Measurements from ENCODE around the gene WNT11. TPM values are rescaled to one million over a fixed set of nuclear protein-coding genes. Genes with fewer than 3 reads are reported as not detected.

WNT11 gene
- 1.0 to 1.9 TPM (median 1.7 TPM) in 5 replicates for total RNA-seq (2022; extraction: Qiagen RNA extraction)

DNA sequence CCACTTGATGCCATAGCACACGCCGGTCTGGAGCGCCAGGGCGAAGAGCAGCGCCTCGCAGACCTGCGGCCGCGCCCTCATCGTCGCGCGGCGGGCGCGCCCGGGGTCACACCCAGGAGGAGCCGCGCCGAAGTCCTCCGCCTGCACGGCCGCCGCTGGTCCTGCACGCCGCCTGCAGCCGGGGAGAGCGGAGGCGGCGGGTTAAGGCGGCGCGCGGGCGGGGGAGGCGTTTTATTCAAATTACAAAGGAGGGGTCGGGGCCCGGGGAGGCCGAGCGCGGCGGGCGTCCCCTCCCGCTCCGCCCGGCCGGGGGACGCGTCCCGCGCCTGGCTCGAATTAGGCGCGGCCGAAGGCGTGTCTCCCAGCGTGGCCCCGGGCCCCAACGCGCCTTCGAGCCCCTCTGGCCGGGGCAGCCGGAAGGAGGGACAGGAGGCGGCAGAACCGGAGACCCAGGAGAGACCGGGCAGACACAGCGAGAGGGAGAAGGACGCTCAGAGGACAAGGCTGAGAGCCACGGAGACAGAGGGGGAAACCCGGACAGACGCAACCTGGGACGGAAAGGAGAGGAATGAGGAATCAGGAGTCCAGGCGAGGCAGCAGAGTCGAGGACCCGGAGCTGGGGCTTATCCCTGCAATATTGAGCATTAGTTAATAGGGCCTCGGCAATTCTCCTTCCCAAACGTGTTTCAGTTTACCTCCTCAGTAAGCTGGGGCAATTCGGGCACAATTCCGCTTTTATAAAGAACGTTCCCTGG is at the start of gene WNT11:
Gene WNT11 (minus strand): TSS at position 176 of the 755 bp plus-strand sequence. CDS start 95 bp downstream, at position 81.

Other genes with a start within 250 kb of the WNT11 start
- 39.7 to 47.5 TPM (median 46.0 TPM) in 5 replicates for gene THAP12, start 174.6 kb upstream of the WNT11 start, total RNA-seq (2022; extraction: Qiagen RNA extraction)
- gene GVQW3, start 174.8 kb upstream of the WNT11 start, total RNA-seq (2022; extraction: Qiagen RNA extraction), result 0.57 to 1.4 TPM (median 0.92 TPM) in 5 replicates
- gene EMSY, start 238.5 kb upstream of the WNT11 start, total RNA-seq (2022; extraction: Qiagen RNA extraction), result 8.3 to 13.7 TPM (median 11.3 TPM) in 5 replicates

All from A549 treated with Mapracorat at 1 μM for 4 hours (cell line).